H4 (cell line): ENCODE measurements around the gene CSNK1G1. TPM values are rescaled to one million over a fixed set of nuclear protein-coding genes. Genes with fewer than 3 reads are reported as not detected.
"Not testable (repeated sequence)": the region's sequence is repeated elsewhere in the genome, so short reads cannot be mapped to it uniquely, and the experiment has no call there.

Experiments used
- DNase-seq: peaks from one replicate; pipeline ENCODE4 v3.0.0-alpha.2; 2015; ENCODE audit warnings: low spot score
- total RNA-seq: library from RNA; depleted of rRNA; stranded (reverse); fragments of >200 nt; shearing (Covaris generic); gene quantifications from 2 replicates; pipeline ENCODE4 v1.2.3, GENCODE V29; 2014

The CSNK1G1 gene
- total RNA-seq, 1 experiment from 2014 or later: 14.6 TPM

DNA sequence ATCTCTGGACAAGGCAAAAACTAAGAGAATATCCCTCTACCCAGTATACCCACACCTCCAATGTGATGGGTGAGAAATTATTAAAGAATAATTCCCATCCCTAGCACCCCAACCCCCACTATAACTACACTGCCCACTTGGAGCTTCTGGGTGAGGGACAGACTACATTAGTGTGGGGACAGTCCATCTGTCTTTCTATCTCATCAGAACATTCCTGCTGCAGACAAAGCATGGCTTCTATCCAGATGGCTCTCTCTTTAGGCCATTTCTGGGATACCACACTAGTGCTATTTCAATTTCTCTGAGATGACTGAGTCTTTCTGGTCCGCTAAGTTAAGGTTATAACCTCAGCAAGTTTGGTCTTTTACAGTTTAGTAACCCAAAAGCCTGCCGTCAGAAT is 6.6 kb downstream of the CSNK1G1 start:
- DNase-seq: no peak

DNA sequence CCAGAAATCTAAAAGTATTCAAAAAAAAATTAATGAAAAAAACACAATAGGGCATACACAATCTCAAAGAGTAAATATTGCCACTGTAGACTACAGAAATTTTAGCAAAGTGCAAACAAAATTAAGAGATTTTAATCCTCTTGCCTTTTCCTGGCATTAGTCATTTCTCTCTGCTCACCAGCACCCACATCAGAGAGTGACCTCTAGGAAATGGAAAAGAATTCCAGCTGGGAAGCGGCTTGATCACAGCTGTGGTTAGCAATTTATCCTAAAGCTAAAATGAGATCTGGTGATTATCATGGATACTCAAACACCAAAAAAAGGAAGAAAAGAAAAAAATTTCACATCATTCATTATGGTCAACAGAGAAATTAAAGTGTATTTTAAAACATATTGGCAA is 7.5 kb downstream of the CSNK1G1 start:
- no peak for DNase-seq

DNA sequence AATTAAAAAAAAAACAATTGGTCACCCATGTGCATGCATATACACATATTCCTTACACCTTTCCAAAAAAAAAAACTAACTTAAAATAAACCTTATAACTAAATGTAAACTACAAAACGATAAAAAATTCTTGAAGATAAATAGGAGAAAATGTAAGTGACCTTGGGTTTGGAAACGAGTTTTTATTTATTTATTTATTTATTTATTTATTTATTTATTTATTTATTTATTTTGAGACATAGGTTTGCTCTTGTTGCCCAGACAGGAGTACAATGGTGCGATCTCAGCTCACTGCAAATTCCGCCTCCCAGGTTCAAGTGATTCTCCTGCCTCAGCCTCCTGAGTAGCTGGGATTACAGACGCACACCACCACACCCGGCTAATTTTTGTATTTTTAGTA is 9.7 kb downstream of the CSNK1G1 start:
- DNase-seq: not testable (repeated sequence)

- no peak for DNase-seq
These were observed 11.2 kb downstream of the CSNK1G1 start for GRCh38 chr15:64344651-64345294.

DNA sequence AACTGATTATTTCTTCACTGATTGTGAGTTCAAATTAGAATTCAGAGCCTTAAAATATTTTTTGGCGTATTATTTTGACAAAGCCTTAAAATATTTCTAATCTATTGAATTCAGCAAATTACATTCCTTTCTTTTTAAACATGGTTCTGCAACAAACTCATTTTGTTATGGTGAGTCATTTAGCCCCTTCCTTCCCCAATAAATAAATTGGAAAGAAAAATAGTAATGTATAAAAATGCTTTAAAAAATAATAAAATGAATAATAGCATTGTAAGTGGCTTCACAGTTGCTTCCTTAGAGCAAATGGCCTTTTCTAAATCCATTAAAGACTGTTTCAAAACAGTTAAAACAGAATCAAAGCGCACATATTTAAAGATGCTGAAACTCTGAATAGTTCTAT is 12.1 kb downstream of the CSNK1G1 start:
- DNase-seq: no peak

GRCh38 chr15:64343222-64343621 is 12.8 kb downstream of the CSNK1G1 start:
- DNase-seq: no peak

DNA sequence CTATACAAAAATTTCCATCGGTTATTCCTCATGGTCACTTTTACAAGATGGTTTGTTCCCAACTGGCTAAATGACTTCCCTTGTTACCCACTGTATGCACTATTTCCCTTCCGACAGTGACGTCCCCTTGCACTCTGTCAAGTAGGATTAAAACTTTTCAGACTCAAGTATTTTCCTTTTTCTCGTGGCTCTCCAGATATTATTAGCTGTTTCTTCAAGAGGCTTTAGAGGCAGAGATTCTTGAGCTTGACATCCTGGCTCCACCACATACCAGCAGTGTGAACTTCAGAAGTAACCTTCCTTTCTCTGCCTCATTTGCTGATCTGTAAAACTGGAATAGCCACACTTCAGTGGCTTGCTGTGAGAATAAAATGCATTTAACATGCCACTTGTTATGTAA is 14.0 kb downstream of the CSNK1G1 start:
- no peak for DNase-seq

GRCh38 chr15:64340355-64340754 is 15.6 kb downstream of the CSNK1G1 start:
- DNase-seq: no peak

- DNase-seq: no peak
These were observed 18.2 kb downstream of the CSNK1G1 start for GRCh38 chr15:64337761-64338160.

- no peak for DNase-seq
These were observed 21.7 kb downstream of the CSNK1G1 start for GRCh38 chr15:64333986-64334929.

- DNase-seq: no peak
These were observed 22.5 kb downstream of the CSNK1G1 start for GRCh38 chr15:64333516-64333915.

DNA sequence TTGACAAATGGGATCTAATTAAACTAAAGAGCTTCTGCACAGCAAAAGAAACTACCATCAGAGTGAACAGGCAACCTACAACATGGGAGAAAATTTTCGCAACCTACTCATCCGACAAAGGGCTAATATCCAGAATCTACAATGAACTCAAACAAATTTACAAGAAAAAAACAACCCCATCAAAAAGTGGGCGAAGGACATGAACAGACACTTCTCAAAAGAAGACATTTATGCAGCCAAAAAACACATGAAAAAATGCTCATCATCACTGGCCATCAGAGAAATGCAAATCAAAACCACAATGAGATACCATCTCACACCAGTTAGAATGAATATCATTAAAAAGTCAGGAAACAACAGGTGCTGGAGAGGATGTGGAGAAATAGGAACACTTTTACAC is 24.3 kb downstream of the CSNK1G1 start:
- not testable (repeated sequence) for DNase-seq

DNA sequence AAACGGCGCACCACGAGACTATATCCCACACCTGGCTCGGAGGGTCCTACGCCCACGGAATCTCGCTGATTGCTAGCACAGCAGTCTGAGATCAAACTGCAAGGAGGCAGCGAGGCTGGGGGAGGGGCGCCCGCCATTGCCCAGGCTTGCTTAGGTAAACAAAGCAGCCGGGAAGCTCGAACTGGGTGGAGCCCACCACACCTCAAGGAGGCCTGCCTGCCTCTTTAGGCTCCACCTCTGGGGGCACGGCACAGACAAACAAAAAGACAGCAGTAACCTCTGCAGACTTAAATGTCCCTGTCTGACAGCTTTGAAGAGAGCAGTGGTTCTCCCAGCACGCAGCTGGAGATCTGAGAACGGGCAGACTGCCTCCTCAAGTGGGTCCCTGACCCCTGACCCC is 29.0 kb downstream of the CSNK1G1 start:
- not testable (repeated sequence) for DNase-seq

- DNase-seq: not testable (repeated sequence)
These were observed 29.5 kb downstream of the CSNK1G1 start for GRCh38 chr15:64326458-64326857.

DNA sequence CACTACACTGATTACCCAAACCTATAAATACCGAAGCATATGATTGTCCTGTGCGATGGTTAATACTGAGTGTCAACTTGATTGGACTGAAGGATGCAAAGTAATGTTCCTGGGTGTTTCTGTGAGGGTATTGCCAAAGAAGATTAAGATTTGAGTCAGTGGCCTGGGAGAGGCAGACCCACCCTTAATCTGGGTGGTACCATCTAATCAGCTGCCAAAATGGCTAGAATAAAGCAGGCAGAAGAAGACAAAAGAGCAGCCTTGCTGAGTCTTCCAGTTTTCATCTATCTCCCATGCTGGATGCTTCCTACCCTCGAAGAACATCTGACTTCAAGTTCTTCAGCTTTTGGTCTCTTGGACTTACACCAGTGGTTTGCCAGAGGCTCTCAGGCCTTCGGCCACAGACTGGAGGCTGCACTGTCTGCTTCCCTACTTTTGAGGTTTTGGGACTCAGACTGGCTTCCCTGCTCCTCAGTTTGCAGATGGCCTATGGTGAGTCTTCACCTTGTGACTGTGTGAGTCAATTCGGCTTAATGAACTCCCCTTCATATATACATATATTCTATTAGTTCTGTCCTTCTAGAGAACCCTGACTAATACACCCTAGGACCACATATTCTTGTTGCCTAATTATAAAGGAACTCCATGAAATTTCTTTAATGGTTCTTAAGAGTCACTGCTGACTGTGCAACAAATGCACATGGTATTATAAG is 31.7 kb downstream of the CSNK1G1 start:
- no peak for DNase-seq

DNA sequence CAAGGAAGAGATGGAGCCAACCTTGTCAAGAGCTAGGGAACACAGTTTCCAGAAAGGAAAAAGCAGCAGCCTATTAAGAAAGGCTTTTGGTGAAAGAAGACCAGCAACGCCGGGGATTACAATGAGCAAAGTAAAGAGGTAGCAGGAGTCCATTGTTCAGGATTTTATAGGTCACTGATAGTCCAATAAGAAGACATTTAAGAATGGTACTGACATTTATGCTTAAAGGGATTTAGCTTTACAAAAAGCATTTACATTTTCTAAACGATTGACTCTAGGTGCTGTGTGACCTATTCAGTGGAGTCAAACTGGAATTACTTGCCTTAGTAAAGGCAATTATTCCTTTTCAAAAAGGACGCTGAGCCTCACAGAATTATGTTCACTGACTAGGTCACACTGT is 40.8 kb downstream of the CSNK1G1 start:
- DNase-seq: no peak

DNA sequence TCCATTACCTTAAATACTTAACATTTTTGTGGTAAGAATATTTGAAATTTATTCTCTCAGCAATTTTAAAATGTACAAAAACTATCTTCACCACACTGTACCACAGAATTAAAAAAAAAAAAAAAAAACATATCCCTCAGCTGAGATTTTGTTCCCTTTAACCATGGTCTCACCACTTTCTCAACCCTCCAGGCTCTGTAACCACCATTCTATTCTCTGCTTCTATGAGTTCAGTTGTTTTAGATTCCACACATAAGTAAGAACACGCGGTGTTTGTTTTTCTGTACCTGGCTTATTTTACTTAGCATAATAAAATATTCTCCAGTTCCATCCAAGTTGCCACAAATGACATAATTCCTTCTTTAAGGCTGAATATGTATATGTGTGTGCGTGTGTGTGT is 41.5 kb downstream of the CSNK1G1 start:
- DNase-seq: no peak

- no peak for DNase-seq
These were observed 44.4 kb downstream of the CSNK1G1 start for GRCh38 chr15:64311566-64311965.

DNA sequence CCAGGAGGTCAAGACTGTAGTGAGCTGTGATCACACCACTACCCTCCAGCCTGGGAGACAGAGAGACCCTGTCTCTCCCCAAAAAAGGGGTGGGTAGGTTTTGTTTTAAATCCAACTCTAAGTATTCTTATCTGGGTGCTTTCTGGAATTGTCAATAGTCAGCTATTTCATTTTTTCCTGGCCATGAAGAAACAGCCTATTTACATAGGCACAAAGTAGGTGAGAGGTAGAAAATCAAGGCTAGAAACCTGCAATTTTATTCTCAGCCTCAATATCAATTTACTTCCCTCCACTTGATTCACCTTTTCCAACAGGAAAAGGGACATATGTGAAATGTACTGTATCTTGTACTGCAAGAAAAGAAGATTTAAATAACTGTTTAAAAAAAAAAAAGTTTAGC is 45.9 kb downstream of the CSNK1G1 start:
- DNase-seq: no peak

DNA sequence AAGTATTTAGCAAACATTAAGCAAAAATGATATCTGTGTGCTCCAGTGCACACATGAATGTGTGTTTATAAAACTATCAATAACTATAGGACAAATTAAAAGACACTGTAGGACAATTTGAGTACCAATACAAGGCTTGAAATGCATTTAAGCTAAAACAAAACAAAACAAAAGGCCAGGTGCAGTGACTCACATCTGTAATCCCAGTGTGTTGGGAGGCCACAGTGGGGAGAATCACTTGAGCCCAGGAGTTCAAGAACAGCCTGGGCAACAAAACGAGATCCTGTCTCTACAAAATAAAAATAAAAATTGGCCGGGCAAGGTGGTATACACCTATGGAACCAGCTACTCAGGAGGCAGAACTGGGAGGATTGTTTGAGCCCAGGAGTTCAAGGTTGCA is 50.7 kb downstream of the CSNK1G1 start:
- DNase-seq: no peak

- DNase-seq: no peak
These were observed 66.4 kb downstream of the CSNK1G1 start for GRCh38 chr15:64289550-64289949.

DNA sequence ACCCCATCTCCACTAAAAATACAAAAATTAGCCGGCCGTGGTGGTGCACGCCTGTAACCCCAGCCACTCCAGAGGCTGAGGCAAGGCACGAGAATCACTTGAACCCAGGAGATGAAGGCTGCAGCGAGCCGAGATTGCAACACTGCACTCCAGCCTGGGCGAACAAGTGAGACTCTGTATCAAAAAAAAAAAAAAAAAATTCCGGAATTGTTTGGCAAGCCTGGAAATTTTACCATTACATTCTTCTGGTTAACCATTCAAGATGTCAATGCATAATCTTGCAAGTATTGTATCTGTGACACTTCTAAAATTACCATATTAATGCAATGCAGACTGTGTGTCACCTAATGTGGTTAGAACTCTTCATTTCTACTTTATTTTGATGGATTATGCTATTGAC is 67.0 kb downstream of the CSNK1G1 start:
- DNase-seq: peak; percentile 52

- DNase-seq: peak; percentile 88
These were observed 67.4 kb downstream of the CSNK1G1 start for GRCh38 chr15:64288577-64288976.
